ENCODE data around the gene ZNF586.
"Not testable (repeated sequence)": the region's sequence is repeated elsewhere in the genome, so short reads cannot be mapped to it uniquely, and the experiment has no call there.

The ZNF586 gene

GRCh38 chr19:57800696-57801095, 31.2 kb downstream of the ZNF586 start:
- no peak for DNase-seq

DNA sequence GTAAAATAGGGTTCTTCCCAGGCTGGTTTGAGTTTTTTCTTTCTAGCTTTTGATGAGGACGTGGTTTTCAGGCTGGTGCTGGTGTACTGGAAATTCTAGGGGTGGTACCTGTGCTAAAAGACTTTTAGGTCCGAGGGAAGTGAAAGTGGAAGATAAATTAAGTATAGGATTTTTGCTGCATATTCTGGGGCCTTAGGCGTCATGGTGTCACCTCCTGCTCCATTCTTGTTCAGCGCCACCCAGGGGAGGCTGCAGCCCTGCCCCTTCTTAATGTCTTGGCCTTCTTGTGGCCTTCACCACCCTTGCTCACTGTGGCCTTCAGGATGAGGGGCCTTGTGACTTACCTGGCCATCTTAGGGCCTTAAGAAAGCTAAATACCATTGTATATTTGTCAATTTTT, 32.8 kb downstream of the ZNF586 start:
- DNase-seq, result no peak

DNA sequence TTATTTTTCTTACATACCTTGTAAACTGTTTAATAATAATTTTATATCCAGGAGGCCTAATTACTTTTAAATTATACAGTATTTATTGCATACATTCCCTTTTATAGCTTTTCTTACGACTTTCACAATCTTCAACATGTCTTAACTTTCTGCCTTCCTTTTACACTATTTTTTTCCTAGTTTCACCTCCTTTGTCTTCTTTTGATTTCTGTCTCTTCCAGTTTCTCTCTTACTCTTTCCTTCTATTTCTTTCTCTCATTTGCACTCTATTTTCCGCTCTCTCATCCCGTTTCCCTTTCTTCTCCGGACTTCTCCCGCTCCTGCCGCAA, 33.8 kb downstream of the ZNF586 start:
- DNase-seq, result no peak

GRCh38 chr19:57803594-57804325, 34.3 kb downstream of the ZNF586 start:
- no peak for DNase-seq

DNA sequence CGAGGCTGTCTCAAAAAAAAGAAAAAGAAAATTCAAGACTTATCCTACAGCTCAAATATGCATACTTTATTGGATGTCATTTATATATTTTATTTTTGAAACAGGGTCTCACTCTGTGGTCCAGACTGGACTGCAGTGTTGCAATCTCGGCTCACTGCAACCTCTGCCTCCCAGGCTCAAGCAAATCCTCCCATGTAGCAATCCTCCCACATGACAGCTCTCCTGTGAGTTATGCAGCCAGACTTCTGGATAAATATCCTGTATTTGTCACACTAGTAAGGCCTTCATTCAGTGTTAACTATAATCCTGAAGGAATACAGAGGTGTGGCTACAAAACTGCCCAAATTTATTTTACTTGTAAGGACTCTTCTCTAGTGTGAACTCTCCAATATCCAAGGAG, 38.1 kb downstream of the ZNF586 start:
- DNase-seq, result no peak

DNA sequence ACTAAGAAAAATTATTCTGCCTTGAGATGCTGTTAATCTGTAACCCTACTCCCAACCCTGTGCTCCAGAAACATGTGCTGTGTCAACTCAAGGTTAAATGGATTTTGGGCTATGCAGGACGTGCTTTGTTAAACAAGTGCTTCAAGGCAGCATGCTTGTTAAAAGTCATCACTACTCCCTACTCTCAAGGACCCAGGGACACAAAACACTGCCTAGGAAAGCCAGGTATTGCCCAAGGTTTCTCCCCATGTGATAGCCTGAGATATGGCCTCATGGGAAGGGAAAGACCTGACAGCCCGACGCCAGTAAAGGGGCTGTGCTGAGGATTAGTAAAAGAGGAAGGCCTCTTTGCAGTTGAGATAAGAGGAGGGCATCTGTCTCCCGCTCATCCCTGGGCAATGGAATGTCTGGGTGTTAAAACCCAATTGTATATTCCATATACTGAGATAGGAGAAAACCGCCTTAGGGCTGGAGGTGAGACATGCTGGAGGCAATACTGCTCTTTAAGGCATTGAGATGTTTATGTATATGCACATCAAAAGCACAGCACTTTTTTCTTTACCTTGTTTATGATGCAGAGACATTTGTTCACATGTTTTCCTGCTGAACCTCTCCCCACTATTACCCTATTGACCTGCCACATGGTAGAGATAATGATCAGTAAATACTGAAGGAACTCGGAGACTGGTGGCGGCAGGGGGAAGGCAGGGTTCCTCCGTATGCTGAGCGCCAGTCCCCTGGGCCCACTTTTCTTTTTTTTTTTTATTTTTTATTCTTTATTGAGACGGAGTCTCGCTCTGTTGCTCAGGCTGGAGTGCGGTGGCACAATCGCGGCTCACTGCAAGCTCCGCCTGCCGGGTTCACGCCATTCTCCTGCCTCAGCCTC, 41.2 kb downstream of the ZNF586 start:
- not testable (repeated sequence) for DNase-seq

DNA sequence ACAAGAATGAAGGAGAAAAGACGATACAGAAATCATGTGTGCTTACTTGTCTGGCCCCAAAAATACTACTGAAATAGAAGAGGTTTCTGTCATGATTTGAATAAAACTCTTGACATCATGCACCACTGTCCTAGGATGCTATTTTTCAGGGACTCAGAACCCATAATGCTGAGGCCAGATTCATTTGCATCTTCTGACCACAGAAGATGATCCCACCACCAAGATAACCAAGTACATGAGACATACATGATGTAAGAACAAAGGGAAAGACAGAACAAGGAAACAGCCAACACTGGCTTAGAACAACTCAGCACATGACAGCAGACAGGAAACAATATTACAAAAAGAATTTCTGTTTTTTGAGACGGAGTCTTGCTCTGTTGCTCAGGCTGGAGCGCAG, 42.8 kb downstream of the ZNF586 start:
- no peak for DNase-seq

DNA sequence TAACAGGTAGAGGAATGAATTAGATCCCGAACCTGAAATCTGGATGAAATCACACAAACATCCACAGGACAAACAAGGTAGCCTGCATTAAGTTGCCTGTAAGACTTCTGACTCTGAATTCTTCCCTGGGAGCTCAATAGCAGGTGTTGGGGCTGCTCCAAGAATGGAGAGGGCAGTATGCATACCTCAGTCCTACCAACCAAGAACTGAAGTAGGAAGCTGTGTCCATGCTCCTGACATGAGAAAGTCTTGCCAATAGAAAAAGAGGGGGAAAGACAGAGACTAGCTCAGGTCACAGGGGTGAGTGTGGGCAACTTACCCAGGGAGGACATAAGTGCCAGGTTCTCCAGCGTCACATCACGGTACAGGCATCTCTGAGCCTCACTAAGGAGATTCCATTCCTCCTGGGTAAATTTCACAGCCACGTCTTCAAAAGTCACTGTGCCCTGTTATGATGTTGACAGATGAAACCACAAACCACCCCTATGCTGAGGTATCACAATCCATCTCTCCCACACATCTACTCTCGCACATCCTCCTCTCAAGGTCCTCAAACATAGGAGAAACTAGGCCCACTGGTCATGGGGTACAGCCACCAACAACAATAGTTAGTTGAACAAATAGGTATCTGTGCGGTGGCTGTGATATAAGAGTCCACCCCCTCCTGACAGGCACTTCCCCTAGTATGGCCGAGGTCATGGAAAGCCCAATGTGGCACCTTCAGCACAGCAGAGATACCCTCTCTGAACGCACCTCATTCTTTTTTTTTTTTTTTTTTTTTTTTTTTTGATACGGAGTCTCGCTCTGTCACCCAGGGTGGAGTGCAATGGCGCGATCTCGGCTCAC, 43.7 kb downstream of the ZNF586 start:
- DNase-seq, result not testable (repeated sequence)

DNA sequence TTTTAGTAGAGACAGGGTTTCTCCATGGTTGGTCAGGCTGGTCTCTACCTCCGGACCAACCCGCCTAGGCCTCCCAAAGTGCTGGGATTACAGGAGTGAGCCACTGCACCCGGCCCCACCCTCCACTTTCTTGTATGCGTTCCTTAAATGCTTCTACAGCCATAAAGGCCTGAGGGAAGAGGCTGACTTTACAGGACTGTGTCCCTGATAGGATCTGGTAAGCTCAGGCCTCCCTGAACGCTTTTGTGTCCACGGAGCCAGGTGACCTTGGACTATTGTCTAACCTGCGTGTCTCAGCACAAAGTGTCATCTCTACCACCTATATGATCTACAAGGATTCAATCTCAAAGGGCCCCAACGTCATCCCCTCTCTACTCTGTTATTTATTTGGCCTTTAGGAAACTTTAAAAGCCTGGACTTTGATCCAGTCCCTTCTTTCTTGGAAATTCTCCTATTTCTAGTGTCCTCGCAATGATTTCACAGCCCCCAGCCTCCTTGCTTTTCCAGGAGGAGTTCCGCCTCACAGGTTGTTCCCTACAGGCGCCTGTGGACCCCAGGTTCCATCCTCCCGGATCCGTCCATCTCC, 44.5 kb downstream of the ZNF586 start:
- DNase-seq, result no peak

- peak; percentile 91 for DNase-seq
Observed at GRCh38 chr19:57814505-57815246, 45.2 kb downstream of the ZNF586 start, which contains the start of gene ZNF552. TSS of gene ZNF552 (minus strand) at chr19:57814913. CDS start at chr19:57814743, 170 bp downstream.

GRCh38 chr19:57815247-57816075, 46.0 kb downstream of the ZNF586 start:
- DNase-seq, result no peak

DNA sequence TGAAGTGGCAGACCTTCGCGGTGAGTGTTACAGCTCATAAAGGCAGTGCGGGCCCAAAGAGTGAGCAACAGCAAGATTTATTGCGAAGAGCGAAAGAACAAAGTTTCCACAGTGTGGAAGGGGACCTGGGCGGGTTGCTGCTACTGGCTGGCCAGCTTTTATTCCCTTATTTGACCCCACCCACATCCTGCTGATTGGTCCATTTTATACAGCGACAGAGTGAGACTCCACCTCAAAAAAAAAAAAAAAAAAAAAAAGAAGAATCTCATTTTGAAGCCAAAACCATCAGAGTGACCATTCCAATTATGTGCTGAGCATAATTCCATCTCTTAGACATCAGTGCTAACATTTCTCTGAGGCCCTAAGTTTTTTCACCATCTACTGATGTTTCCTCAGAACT, 47.2 kb downstream of the ZNF586 start:
- no peak for DNase-seq

- DNase-seq, result no peak
Observed at GRCh38 chr19:57817976-57818375, 48.5 kb downstream of the ZNF586 start.

DNA sequence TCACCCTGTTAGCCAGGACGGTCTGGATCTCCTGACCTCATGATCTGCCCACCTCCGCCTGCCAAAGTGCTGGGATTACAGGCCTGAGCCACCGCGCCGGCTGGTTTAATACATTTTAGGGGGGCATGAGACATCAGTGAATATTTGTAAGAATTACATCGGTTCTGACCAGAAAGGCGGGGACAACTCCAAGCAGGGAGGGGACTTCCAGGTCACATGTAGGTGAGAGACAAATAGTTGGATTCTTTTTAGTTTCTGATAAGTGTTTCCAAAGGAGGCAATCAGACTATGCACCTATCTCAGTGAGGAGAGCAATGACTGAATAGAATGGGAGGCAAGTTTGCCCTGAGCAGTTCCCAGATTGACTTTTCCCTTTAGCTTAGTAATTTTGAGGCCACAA, 48.9 kb downstream of the ZNF586 start:
- DNase-seq, result no peak

DNA sequence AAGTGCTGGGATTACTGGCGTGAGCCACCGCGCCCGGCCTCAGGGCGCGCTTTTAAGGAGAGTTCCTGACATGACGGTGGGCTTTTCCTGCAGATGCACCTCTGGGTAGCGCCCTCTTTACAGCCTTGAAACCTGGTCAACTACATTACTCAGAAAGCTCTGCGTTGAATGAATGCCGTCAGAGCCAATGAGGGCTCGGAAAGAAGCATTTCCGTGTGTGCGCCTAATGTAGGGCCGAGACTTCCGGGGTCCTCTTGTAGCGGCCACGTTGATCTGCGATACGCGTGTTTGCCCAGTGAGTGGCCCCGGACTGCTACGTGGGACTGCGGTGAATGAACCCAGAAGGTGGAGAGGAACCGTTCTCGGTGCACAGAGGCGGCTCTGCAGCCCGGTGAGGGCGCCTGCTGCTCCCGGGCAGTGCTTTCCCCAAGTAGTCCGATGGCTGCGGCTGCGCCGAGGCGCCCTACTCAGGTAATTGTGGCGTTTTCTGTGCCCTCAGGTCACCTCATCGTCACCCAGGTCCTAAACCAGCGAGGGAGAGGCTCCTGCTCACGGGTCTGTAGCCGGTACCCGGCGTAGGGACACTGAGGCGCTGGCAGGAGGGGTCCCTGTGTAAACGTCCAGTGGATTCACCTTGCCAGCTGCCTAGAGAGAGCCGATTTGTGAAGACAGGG, 50.1 kb downstream of the ZNF586 start:
- peak; percentile 93 for DNase-seq

DNA sequence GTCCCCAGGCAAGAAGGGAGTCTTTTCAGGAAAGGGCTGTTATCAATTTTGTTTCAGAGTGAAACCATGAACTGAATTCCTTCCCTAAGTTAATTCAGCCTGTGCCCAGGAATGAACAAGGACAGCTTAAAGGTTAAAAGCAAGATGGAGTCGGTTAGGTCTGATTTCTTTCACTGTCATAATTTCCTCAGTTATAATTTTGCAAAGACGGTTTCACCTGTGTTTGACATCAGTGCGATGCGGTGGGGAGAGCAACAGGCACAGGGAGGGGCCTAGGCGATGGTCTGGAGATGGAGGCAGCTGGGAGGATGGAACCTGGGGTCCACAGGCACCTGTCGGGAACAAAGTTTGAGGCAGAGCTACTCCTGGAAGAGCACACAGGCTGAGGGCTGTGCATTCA, 51.1 kb downstream of the ZNF586 start:
- DNase-seq, result no peak

DNA sequence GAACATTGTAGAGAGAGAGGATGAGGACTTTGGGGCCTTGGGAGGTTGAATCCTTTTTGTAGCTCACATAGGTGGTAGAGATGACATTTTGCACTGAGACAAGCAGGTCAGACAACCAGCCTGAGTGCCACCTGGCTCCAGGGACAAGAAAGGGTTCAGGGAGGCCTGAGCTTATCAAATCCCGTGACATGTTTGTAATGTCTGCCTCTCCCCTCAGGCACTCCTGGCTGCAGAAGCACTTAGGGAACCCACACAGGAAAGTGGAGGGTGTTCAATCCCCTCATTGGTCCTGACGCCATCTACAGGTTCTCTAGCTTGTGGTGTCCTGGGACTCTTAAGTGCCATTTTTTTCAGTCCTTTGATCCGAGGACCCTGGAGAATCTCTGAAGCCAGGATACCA, 51.6 kb downstream of the ZNF586 start:
- DNase-seq, result not testable (repeated sequence)

DNA sequence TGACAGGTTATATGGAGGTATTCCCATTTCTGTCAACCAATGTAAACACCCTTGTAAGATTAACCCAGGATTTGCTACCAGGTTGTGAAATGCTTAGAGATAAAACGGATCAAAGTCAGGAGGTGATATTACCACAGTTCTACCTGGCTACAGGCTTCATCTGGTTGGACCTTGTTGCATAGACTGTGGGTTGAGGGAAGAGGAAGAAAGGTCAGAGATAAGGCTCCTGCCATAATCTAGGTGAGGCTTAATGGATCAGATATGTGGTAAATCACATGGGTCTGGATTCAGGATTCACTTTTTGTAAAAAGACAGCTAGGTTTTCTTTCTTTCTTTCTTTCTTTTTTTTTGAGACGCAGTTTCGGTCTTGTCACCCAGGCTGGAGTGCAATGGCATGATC, 52.0 kb downstream of the ZNF586 start:
- not testable (repeated sequence) for DNase-seq

- DNase-seq, result not testable (repeated sequence)
Observed at GRCh38 chr19:57823155-57823554, 53.7 kb downstream of the ZNF586 start.

DNA sequence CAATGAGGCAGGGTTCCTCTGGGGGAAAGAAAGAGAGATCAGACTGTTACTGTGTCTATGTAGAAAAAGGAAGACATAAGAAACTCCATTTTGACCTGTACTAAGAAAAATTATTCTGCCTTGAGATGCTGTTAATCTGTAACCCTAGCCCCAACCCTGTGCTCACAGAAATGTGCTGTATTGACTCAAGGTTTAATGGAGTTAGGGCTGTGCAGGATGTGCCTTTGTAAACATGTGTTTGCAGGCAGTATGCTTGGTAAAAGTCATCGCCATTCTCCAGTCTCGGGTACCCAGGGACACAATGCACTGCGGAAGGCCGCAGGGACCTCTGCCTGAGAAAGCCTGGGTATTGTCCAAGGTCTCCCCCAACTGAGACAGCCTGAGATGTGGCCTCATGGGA, 54.1 kb downstream of the ZNF586 start:
- DNase-seq, result not testable (repeated sequence)

GRCh38 chr19:57825511-57825910, 56.0 kb downstream of the ZNF586 start:
- no peak for DNase-seq

Data from activated effector memory CD4-positive, alpha-beta T cell treated with anti-CD3 and anti-CD28 coated beads, Interleukin-2, amount 50 U/mL, for 16 hours (primary cell).